ENCODE measurements around the gene TRANK1.

TRANK1 gene

DNA sequence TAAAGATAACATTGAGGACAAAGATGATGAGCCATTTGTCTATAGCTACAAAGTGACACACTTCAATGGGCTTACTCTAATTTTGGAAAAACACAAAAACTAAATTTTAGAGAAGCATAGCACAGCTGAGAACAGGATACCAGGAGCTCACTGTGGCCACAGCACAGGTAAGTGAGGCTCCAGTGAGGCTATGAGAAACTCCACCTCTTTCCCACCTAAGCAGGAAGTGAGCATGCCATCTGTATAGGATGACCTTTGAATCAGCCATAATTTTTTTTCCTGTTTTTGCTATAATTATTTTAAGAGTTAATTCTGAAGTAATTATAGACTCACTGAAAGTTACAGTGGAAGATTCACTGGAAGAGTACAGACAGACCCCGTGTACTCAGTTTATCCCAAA is 98.4 kb downstream of the TRANK1 start:
- Histone ChIP-seq H3K9ac (no peak overlapping the region), H3K36me3 (ENCODE audit: insufficient read depth) (no peaks in the 10 kb centered on the region), H3K4me1 (ENCODE audit: low read depth, poor library complexity, severe bottlenecking) (no peaks in the 10 kb centered on the region), H4K20me1 (ENCODE audit: insufficient read depth) (no peaks in the 10 kb centered on the region), H2AFZ (ENCODE audit: low read depth) (no peak overlapping the region), H3K4me3 (IDR thresholded peaks at IDR 0.05; ENCODE audit: insufficient read depth, low read depth, low read length) (no peak overlapping the region), H3K79me2 (ENCODE audit: insufficient read depth, low read depth) (no peaks in the 10 kb centered on the region), H3K4me2 (no peak overlapping the region), H3K27ac (no peak overlapping the region), H3K27me3 (ENCODE audit: insufficient read depth, low read depth) (no peaks in the 10 kb centered on the region)
- TF ChIP-seq, protein P1, sequence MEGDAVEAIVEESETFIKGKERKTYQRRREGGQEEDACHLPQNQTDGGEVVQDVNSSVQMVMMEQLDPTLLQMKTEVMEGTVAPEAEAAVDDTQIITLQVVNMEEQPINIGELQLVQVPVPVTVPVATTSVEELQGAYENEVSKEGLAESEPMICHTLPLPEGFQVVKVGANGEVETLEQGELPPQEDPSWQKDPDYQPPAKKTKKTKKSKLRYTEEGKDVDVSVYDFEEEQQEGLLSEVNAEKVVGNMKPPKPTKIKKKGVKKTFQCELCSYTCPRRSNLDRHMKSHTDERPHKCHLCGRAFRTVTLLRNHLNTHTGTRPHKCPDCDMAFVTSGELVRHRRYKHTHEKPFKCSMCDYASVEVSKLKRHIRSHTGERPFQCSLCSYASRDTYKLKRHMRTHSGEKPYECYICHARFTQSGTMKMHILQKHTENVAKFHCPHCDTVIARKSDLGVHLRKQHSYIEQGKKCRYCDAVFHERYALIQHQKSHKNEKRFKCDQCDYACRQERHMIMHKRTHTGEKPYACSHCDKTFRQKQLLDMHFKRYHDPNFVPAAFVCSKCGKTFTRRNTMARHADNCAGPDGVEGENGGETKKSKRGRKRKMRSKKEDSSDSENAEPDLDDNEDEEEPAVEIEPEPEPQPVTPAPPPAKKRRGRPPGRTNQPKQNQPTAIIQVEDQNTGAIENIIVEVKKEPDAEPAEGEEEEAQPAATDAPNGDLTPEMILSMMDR (conservative IDR thresholded peaks at IDR 0.05; ENCODE audit: low read depth, low read length): no peak

DNA sequence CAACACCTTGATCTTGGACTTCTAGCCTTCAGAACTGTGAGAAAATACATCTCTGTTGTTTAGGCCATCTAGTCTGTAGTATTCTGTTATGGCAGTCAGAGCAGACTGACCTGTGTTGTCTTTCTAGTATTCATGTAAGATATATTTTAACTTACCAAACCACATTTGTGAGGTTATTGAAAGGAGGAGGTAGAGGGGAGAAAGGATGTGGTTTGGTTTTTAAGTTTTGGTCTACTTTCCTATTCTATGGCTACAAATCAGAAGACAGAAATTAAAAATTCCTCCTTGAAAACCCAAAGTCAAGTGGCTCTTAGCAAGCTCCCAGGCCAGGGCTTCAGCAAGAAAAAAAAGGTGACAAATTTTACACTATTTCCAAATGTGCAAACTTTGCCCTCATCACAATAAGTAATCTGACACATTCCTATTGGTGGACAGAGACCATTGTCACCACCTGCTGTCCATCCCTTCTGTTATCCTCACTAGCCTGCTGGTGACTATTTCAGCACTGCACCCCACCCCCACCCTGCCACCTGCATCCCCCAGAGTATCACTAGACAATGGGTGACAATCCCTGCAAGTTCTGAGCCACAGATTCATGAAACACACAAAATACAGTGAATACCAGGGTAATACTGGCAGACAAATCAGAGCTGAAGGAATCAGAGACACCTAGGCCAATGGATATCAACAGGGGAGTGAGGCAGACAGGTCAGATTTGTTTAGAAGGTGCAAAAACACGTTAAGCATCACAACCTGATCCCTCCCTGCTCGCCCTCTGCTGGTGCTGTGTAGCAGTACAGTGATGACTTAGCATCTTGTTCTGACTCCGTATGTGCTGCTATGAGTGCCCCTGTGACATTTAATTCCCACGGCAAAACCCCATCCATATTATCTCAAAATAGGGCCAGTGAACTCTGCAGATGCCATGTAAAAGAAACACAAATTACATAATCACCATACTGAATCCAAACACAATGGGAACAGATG is 101.5 kb downstream of the TRANK1 start:
- Histone ChIP-seq H2AFZ (ENCODE audit: low read depth) (no peak overlapping the region), H4K20me1 (ENCODE audit: insufficient read depth) (no peaks in the 10 kb centered on the region), H3K9ac (no peak overlapping the region), H3K4me3 (IDR thresholded peaks at IDR 0.05; ENCODE audit: insufficient read depth, low read depth, low read length) (no peak overlapping the region), H3K4me2 (no peak overlapping the region), H3K79me2 (ENCODE audit: insufficient read depth, low read depth) (no peaks in the 10 kb centered on the region), H3K27ac (no peak overlapping the region), H3K27me3 (ENCODE audit: insufficient read depth, low read depth) (no peaks in the 10 kb centered on the region), H3K36me3 (ENCODE audit: insufficient read depth) (no peaks in the 10 kb centered on the region), H3K4me1 (ENCODE audit: low read depth, poor library complexity, severe bottlenecking) (no peaks in the 10 kb centered on the region)
- TF ChIP-seq, protein P1 (conservative IDR thresholded peaks at IDR 0.05; ENCODE audit: low read depth, low read length): peak; percentile 39

DNA sequence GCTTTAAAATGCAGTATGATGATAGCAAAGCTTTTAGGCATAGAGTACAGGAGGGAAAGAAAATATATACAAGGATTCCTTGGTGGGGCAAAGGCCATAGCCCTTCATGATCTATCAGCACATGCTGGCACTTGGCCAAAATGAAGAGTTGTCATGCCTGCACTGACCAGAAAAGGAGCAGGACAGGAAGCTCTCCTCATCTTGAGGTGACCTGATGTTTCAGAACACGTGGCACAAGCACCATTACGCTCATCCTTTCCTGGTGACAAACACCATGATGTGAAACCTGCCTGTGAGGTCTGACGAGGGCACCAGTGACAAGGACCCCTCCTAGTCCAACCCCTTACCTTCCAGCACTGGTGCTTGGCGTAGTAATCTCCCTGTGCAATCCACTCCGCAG is 102.6 kb downstream of the TRANK1 start:
- no peak overlapping the region for H3K9ac ChIP-seq

DNA sequence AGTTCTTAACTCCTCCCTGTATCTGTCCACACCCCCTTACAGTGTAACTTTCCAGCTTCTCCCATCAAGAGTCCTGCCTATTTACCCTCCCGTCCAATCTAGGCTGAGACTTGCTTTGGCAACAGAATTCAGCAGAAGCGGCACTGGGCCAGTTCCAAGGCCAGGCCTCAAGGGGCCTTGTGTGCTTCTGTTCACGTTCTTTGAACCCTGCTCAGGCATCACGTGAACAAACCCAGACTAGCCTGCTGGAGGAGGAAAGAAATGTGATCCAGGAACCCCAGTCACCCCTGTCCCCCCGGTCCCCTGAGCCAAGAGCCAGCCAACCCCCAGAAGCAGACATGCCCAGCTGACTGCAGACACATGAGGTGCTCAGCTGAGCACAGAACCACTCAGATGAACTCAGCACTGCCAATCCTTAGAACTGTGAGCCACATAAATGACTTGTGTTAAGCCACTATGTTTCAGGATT is 104.4 kb downstream of the TRANK1 start:
- Histone ChIP-seq H3K4me2 (no peak overlapping the region), H3K9ac (no peak overlapping the region), H2AFZ (ENCODE audit: low read depth) (no peak overlapping the region), H4K20me1 (ENCODE audit: insufficient read depth) (no peaks in the 10 kb centered on the region), H3K36me3 (ENCODE audit: insufficient read depth) (no peaks in the 10 kb centered on the region), H3K79me2 (ENCODE audit: insufficient read depth, low read depth) (no peaks in the 10 kb centered on the region), H3K27me3 (ENCODE audit: insufficient read depth, low read depth) (no peaks in the 10 kb centered on the region), H3K4me1 (ENCODE audit: low read depth, poor library complexity, severe bottlenecking) (no peaks in the 10 kb centered on the region), H3K4me3 (IDR thresholded peaks at IDR 0.05; ENCODE audit: insufficient read depth, low read depth, low read length) (no peak overlapping the region), H3K27ac (no peak overlapping the region)
- TF ChIP-seq, protein P1 (conservative IDR thresholded peaks at IDR 0.05; ENCODE audit: low read depth, low read length): no peak

More for the DNA sequence above, 102.6 kb downstream of the TRANK1 start:
- no peak overlapping the region for H2AFZ ChIP-seq (ENCODE audit: low read depth)
- H3K4me2 ChIP-seq: no peak overlapping the region
- H3K27me3 ChIP-seq (ENCODE audit: insufficient read depth, low read depth): no peaks in the 10 kb centered on the region
- no peak overlapping the region for H3K27ac ChIP-seq
- H3K4me1 ChIP-seq (ENCODE audit: low read depth, poor library complexity, severe bottlenecking): no peaks in the 10 kb centered on the region
- H3K36me3 ChIP-seq (ENCODE audit: insufficient read depth): no peaks in the 10 kb centered on the region
- H4K20me1 ChIP-seq (ENCODE audit: insufficient read depth): no peaks in the 10 kb centered on the region
- TF ChIP-seq, protein P1 (conservative IDR thresholded peaks at IDR 0.05; ENCODE audit: low read depth, low read length): no peak
- no peaks in the 10 kb centered on the region for H3K79me2 ChIP-seq (ENCODE audit: insufficient read depth, low read depth)
- H3K4me3 ChIP-seq (IDR thresholded peaks at IDR 0.05; ENCODE audit: insufficient read depth, low read depth, low read length): no peak overlapping the region

All from KMS-11 (cell line).